LNCAP (cell line): ENCODE measurements around the gene ILKAP.

Experiments
- TF ChIP-seq, protein P1 (sequence below): fragments of 450-650 bp; IDR thresholded peaks from 2 replicates; pipeline ENCODE4 v1.5.1; 2017; ENCODE audit warnings: mild to moderate bottlenecking

ILKAP gene

DNA sequence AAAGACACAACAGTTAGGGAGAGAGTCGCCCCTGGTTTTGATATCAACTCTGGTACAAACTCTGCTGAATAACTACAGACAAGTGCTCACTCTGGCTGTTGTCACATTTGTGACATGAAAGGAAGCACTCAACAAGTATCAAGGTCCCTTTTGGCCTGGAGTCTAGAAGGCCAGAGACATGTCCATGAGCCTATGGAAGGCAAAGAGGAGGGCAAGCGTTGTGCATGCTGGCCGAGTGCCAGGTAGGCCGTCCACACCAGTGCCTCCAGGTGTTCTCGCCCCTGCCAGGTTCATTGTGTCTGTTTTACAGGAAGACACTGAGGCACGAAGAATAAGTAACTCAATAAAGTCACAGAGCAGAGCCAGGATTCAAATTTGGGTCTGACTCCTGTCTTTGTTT, 21.1 kb downstream of the ILKAP start:
- TF ChIP-seq, protein P1, sequence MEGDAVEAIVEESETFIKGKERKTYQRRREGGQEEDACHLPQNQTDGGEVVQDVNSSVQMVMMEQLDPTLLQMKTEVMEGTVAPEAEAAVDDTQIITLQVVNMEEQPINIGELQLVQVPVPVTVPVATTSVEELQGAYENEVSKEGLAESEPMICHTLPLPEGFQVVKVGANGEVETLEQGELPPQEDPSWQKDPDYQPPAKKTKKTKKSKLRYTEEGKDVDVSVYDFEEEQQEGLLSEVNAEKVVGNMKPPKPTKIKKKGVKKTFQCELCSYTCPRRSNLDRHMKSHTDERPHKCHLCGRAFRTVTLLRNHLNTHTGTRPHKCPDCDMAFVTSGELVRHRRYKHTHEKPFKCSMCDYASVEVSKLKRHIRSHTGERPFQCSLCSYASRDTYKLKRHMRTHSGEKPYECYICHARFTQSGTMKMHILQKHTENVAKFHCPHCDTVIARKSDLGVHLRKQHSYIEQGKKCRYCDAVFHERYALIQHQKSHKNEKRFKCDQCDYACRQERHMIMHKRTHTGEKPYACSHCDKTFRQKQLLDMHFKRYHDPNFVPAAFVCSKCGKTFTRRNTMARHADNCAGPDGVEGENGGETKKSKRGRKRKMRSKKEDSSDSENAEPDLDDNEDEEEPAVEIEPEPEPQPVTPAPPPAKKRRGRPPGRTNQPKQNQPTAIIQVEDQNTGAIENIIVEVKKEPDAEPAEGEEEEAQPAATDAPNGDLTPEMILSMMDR: no peak

DNA sequence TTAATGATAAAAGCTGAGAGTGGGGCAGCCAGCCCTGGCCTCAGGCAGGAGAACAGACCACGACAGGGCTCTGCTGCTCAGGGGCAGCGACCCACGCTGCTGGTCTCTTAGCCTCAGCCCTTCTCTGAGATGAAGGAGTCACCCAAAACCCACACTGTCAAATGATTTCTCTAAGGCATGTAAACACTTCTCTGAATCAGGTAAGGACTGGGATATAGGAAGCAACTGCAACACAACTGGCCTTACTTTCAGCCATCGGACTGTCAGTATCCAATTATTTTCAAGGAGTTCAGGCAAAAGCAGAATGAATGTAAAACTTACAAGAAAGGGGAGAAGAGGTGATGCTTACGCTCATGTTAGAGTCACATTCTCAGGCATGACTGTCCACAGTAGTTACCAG, 22.9 kb downstream of the ILKAP start:
- TF ChIP-seq, protein P1: no peak

DNA sequence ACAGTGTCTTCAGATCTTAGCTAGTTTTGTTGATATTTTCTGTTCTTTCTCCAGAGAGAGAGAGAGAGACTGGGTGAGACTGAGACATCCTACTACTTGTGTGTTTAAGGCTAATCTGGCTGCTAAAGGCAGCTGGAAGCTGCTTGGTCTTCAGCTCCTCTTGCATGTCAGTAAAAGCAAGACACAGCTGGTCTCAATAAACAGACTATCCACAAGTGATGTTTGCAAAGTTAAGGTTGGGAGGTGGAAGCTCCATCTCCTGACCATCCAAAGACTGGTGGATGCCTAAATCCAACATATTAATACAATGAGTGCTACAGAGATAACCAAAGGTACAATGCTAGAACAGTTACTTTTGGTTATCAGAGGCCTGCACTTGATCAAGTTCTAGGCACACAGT, 26.9 kb downstream of the ILKAP start:
- TF ChIP-seq, protein P1: no peak

DNA sequence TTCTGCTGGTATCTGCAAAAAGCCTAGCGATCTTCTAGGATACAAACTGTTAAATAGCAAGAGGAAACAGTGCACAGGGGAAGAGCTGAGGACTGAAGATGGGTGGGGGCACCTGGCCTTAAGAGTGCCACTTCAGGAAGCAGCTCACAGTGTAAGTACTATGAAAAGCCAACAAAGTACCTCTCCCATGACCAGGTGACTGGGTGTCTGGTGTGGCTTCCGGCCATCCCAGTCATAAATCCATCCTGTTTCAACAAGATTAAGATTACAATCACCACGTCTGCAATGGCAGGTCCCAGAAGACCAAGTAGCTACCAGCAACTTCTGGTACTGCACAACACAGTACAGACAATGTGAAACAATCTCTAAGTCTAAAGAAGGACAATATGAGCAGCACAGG, 28.8 kb downstream of the ILKAP start:
- TF ChIP-seq, protein P1: no peak

DNA sequence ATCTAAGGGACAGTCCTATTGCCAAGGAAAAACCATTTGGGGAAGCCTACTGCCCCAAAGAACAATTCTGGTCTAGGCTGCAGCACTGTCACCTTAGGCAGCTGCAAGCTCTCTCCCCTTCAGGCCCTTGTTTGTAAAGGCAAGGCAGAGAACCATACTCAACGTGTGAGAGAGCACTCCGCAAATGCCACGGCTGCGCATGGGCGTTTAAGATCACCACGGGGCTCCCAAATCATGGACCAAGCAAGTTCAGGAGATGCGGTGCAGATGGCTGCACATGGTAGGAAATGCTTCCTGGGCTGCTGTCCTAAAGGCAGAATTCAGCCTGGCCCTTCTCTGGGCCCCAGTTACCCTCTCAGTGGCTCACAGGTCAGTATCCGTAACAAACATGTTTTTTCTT, 29.2 kb downstream of the ILKAP start:
- TF ChIP-seq, protein P1: no peak

DNA sequence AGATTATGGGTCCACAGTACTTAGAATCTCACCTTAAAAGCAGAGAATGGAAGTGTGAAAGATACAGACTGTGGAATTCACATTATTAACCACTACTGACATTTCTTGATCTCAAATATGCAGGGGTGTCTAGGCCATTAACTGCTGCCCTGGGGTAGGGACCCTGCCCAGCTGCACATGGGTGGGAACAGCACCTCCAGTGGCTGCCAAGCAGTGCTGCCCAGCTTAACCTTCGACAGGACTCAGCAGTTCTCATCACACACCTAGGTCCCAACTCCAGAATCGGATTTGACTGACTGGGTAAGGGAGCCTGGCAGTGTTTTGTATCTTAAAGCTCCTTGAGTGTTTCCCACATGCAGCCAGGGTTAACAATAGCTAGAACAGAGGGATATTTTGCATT, 29.8 kb downstream of the ILKAP start:
- TF ChIP-seq, protein P1: no peak

DNA sequence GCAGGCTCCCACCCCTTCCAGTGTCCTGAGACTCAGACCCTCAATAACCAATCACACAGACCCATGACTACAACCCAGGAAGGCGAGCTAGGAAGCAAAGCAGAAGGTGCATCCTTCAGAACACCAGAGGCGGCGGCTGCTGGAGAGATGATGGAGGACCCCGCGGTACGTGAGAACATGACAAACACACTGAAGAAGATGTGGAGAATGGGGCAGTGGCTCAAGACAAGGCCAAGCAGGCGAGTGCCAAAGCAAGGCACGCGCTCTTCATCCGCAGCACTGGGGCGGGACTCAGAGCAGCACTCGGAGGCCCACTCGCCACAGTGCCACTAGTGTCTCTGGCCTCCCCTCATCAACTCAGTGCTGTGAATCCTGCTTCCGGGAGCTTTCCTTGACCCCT, 31.1 kb downstream of the ILKAP start:
- TF ChIP-seq, protein P1: no peak

DNA sequence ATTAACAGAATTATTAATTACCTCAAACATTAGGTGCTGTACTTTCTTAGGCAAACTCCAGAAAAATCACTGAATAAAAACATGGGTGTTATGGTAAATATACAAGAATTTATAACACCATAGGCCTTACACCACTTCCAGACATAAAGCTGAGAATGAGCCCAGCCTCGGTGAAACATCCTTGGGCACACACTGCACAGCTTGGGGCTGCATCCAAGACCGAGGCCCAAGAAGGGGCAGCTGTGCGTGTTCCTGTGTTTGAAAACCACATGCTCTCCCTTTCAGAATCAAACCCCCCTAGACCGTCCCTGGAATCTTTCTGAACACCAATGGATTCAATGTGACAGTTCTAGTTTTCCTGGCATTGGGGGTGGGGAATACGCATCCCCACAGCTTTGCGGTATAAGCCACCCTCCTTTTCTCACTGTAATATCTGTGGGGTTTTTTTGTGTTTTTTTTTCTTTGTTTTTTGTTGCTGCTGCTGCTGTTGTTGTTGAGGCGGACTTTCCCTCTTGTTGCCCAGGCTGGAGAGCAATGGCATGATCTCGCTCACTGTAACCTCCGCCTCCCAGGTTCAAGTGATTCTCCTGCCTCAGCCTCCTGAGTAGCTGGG, 31.8 kb downstream of the ILKAP start:
- TF ChIP-seq, protein P1: no peak
